ENCODE measurements around the gene PCNX3.

DNA sequence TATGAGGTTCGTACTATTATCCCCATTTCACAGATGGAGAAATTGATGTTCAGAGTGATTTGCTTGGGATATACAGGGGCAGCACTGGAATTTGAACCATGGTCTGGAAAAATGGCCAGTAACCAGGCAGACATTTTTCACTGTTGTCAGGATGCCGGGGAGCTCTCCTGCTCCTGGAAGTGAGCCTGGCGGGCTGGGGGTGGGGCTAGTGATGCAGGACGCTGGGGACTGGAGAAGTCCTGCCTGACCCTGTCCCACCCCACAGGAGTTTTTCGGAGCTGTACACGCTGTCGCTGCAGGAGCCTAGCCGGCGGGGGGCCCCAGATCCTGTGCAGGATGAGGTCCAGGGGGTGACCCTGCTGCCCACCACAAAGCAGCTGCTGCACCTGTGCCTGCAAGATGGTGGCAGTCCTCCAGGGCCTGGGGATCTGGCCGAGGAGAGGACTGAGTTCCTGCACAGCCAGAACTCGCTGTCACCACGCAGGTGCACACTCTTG, 33.5 kb downstream of the PCNX3 start:
- TF ChIP-seq EZH2 (IDR thresholded peaks at IDR 0.05; ENCODE audit: insufficient read depth, poor library complexity, severe bottlenecking) (no peak), EZH2phosphoT487 (IDR thresholded peaks at IDR 0.05; ENCODE audit: insufficient read depth, low read depth) (no peak)
